SK-N-SH treated with all-trans-retinoic acid at 6 μM for 48 hours (cell line): ENCODE data around the gene ZNF69.

Experiments used
- ARNTL ChIP-seq: fragments of 450-650 bp; formaldehyde crosslinking; IDR thresholded peaks from 2 replicates; pipeline ENCODE4 v1.5.0; 2020; ENCODE audit warnings: low read depth, mild to moderate bottlenecking, moderate library complexity, borderline replicate concordance
- BACH2 ChIP-seq: fragments of 250-450 bp; sonication (Bioruptor Pico); IDR thresholded peaks from 2 replicates; pipeline ENCODE4 v1.9.0; 2021; ENCODE audit warnings: mild to moderate bottlenecking, borderline replicate concordance
- CSDC2 ChIP-seq: fragments of 250-450 bp; sonication (Bioruptor Pico); IDR thresholded peaks from 2 replicates; pipeline ENCODE4 v1.5.0; 2020; ENCODE audit warnings: mild to moderate bottlenecking, moderate library complexity
- GLIS3 ChIP-seq: fragments of 250-450 bp; sonication (Bioruptor Pico); IDR thresholded peaks from 2 replicates; pipeline ENCODE4 v1.5.0; 2020; ENCODE audit warnings: mild to moderate bottlenecking, moderate library complexity
- ISL1 ChIP-seq: fragments of 250-450 bp; sonication (Bioruptor Pico); IDR thresholded peaks from 2 replicates; pipeline ENCODE4 v2.1.2; 2022; ENCODE audit warnings: mild to moderate bottlenecking, moderate library complexity
- PATZ1 ChIP-seq: fragments of 250-450 bp; sonication (Bioruptor Pico); IDR thresholded peaks from 2 replicates; pipeline ENCODE4 v1.8.0; 2020; ENCODE audit warnings: mild to moderate bottlenecking, moderate library complexity, borderline replicate concordance
- RARB ChIP-seq: fragments of 250-450 bp; sonication (Bioruptor Pico); IDR thresholded peaks from 2 replicates; pipeline ENCODE4 v1.8.0; 2021; ENCODE audit warnings: mild to moderate bottlenecking, moderate library complexity
- SNAI2 ChIP-seq: fragments of 250-450 bp; sonication (Bioruptor Pico); IDR thresholded peaks from 2 replicates; pipeline ENCODE4 v1.5.0; 2020; ENCODE audit warnings: mild to moderate bottlenecking, moderate library complexity
- TCF4 ChIP-seq: fragments of 250-450 bp; sonication (Bioruptor Pico); IDR thresholded peaks from 2 replicates; pipeline ENCODE4 v1.8.0; 2021; ENCODE audit warnings: mild to moderate bottlenecking, moderate library complexity, borderline replicate concordance
- TOX ChIP-seq: fragments of 250-450 bp; sonication (Bioruptor Pico); IDR thresholded peaks from 2 replicates; pipeline ENCODE4 v1.8.0; 2021; ENCODE audit warnings: mild to moderate bottlenecking, moderate library complexity, borderline replicate concordance
- ZNF565 ChIP-seq: fragments of 450-650 bp; formaldehyde crosslinking; conservative IDR thresholded peaks from 2 replicates; pipeline ENCODE4 v1.5.0; 2020; ENCODE audit warnings: low read depth, mild to moderate bottlenecking, moderate library complexity
- ZNF70 ChIP-seq: fragments of 450-650 bp; formaldehyde crosslinking; IDR thresholded peaks from 2 replicates; pipeline ENCODE4 v1.5.0; 2020; ENCODE audit warnings: mild to moderate bottlenecking, moderate library complexity

- TF ChIP-seq ARNTL: no peak
- no peak for TF ChIP-seq PATZ1 (CRISPR knock-in tag)
- no peak for TF ChIP-seq TCF4 (CRISPR knock-in tag)
- TF ChIP-seq ZNF70 (CRISPR knock-in tag): no peak
- no peak for TF ChIP-seq BACH2 (CRISPR knock-in tag)
- no peak for TF ChIP-seq ZNF565 (CRISPR knock-in tag)
- TF ChIP-seq SNAI2 (CRISPR knock-in tag): no peak
- no peak for TF ChIP-seq TOX (CRISPR knock-in tag)
- no peak for TF ChIP-seq GLIS3 (CRISPR knock-in tag)
- no peak for TF ChIP-seq ISL1 (CRISPR knock-in tag)
- no peak for TF ChIP-seq CSDC2 (CRISPR knock-in tag)
- no peak for TF ChIP-seq RARB
Observed at GRCh38 chr19:11948646-11949045, 61.1 kb downstream of the ZNF69 start.
